AG04450 (cell line): ENCODE measurements around the gene ADAM12. TPM values are rescaled to one million over a fixed set of nuclear protein-coding genes. Genes with fewer than 3 reads are reported as not detected.

Experiments
- CTCF ChIA-PET: fragments of 300-600, 350-600 bp; formaldehyde crosslinking; extraction: SDS; loops from one replicate; lab custom pipeline; 2022; ENCODE audit warnings: antibody characterized with exemption, inconsistent platforms; lab: Charles Lee
- POLR2A ChIA-PET: fragments of 350-600 bp; formaldehyde crosslinking; extraction: SDS; loops from one replicate; lab custom pipeline; 2021; ENCODE audit warnings: antibody characterized with exemption, inconsistent platforms; lab: Yijun Ruan, JAX
- DNase-seq: peaks from one replicate; pipeline ENCODE4 v3.0.0-alpha.2; 2011; ENCODE audit warnings: low read depth, low spot score
- H3K27ac ChIP-seq: one replicate; pipeline ENCODE4 v1.5.1; 2012; ENCODE audit warnings: low read depth, low read length, control low read depth
- H3K27me3 ChIP-seq: one replicate; pipeline ENCODE4 v1.6.0; 2012; ENCODE audit warnings: low read length; ENCODE audit not compliant: control insufficient read depth, insufficient read depth
- H3K4me3 ChIP-seq: 2 replicates; pipeline ENCODE4 v1.5.1; 2011; ENCODE audit warnings: mild to moderate bottlenecking, low read depth, low read length, control low read depth
- H3K9me3 ChIP-seq: 2 replicates; pipeline ENCODE4 v1.5.1; 2012; ENCODE audit warnings: low read length; ENCODE audit not compliant: control insufficient read depth, insufficient read depth
- polyA plus RNA-seq: library from polyadenylated mRNA; depleted of rRNA; stranded (reverse); fragments of >200 nt; gene quantifications from 2 replicates; pipeline ENCODE4 v1.2.3, GENCODE V29; 2011
- TF ChIP-seq, protein P1 (sequence below): IDR thresholded peaks from 2 replicates; pipeline ENCODE4 v1.5.1; 2011; ENCODE audit warnings: low read depth, low read length, control low read depth, inconsistent platforms

The ADAM12 gene
- polyA plus RNA-seq, 1 experiment = 8.0 TPM

- no peak overlapping the region for H3K4me3 ChIP-seq
- no peaks in the 10 kb centered on the region for H3K27me3 ChIP-seq
- POLR2A ChIA-PET = interaction anchor here (0.5 to 1.3 kb wide), 2 partner anchors 34 to 72 kb away, joined by 3 to 4 read pairs; no protein-coding TSS in a partner anchor
- TF ChIP-seq, protein P1, sequence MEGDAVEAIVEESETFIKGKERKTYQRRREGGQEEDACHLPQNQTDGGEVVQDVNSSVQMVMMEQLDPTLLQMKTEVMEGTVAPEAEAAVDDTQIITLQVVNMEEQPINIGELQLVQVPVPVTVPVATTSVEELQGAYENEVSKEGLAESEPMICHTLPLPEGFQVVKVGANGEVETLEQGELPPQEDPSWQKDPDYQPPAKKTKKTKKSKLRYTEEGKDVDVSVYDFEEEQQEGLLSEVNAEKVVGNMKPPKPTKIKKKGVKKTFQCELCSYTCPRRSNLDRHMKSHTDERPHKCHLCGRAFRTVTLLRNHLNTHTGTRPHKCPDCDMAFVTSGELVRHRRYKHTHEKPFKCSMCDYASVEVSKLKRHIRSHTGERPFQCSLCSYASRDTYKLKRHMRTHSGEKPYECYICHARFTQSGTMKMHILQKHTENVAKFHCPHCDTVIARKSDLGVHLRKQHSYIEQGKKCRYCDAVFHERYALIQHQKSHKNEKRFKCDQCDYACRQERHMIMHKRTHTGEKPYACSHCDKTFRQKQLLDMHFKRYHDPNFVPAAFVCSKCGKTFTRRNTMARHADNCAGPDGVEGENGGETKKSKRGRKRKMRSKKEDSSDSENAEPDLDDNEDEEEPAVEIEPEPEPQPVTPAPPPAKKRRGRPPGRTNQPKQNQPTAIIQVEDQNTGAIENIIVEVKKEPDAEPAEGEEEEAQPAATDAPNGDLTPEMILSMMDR = no peak
- H3K9me3 ChIP-seq = no peaks in the 10 kb centered on the region
- CTCF ChIA-PET = no interaction called here
- peak; percentile 79 for DNase-seq
- no peak overlapping the region for H3K27ac ChIP-seq
Observed at GRCh38 chr10:126133906-126134656, 254.2 kb downstream of the ADAM12 start.

DNA sequence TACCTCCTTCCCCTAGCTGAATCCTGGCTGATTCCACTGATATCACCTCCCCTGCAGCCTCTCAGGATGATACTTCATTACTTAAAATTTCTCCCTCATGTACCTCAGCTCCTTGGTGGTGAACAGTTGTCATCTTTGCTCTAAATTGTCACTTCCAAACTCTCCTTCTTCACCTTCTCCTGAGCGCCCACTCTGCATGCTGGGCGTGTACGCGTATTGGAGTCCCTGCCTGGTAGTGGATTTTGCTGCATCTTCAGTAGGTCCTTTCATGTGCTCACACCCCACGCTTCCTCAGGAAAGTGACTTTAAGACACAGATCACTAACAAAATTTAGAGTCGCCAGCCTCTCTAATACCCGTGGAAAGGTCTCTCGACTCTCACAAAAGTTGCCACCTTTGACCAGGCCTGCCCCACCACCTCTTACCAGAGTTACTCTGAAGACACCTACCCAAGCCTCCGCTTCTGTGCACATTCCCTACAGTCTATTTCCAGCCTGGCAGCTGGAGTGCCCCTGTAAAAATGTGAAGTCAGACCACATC lies 255.1 kb downstream of the ADAM12 start:
- ChIA-PET POLR2A (no interaction called here), CTCF (no interaction called here)
- Histone ChIP-seq H3K27ac (no peak overlapping the region), H3K27me3 (no peaks in the 10 kb centered on the region), H3K9me3 (0 out of 2 replicates have a peak, but pooled peaks cover 3% of the 10 kb centered on the region), H3K4me3 (no peak overlapping the region)
- no peak for DNase-seq
- TF ChIP-seq, protein P1 = no peak

DNA sequence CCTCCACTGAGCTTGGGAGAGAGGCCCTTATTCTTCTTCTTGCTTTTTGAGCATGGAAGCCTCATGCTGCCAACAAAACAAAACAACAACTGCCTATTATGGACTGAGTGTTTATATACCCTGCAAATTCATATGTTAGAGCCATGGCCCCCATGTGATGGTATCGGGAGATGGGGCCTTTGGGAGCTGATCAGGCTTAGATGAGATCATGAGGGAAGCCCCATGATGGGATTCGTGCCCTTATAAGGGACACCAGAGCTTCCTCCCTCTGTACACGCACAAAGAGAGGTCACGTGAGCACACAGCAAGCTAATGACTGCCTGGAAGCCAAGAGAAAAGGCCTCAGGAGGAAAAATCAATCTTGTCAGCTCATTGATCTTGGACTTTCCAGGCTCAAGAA lies 256.9 kb downstream of the ADAM12 start:
- 0 out of 2 replicates have a peak, but pooled peaks cover 3% of the 10 kb centered on the region for H3K9me3 ChIP-seq
- no peak overlapping the region for H3K4me3 ChIP-seq
- TF ChIP-seq, protein P1 = no peak
- no peak for DNase-seq
- no peaks in the 10 kb centered on the region for H3K27me3 ChIP-seq
- POLR2A ChIA-PET = no interaction called here
- CTCF ChIA-PET = interaction anchor here (0.6 to 1.4 kb wide), 3 partner anchors 8 to 373 kb away, joined by 3 read pairs; no protein-coding TSS in a partner anchor
- no peak overlapping the region for H3K27ac ChIP-seq

GRCh38 chr10:126130271-126130710 lies 258.0 kb downstream of the ADAM12 start:
- ChIA-PET POLR2A (interaction anchor here (0.7 kb wide), 1 partner anchor 153 kb away, joined by 3 read pairs; no protein-coding TSS in a partner anchor), CTCF (interaction anchor here (0.8 to 1.4 kb wide), 2 partner anchors 372 to 374 kb away, joined by 3 read pairs; no protein-coding TSS in a partner anchor)
- Histone ChIP-seq H3K4me3 (no peak overlapping the region), H3K27me3 (no peaks in the 10 kb centered on the region), H3K9me3 (0 out of 2 replicates have a peak, but pooled peaks cover 3% of the 10 kb centered on the region), H3K27ac (no peak overlapping the region)
- DNase-seq = no peak
- TF ChIP-seq, protein P1 = no peak

DNA sequence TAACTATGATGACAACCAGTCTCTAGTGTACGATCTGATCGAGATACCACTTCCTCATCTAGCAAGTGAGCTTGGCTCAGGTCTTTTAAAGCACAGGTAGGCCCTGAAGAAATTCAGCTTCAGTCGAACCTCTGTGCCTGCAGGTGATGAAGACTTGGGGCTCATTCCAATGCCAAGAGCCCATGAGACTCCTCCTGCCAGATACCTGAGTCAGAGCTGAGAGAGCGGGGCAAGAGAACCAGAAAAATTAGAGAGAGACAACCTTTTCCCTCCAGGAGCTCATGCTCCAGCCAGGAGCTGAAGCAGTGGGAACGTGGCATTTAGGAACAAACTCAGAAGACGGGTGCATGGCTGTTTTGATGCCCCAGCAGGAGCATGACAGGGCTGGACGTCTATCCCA lies 259.3 kb downstream of the ADAM12 start:
- ChIA-PET POLR2A (no interaction called here), CTCF (interaction anchor here (0.9 kb wide), 1 partner anchor 375 kb away, joined by 3 read pairs; no protein-coding TSS in a partner anchor)
- Histone ChIP-seq H3K4me3 (no peak overlapping the region), H3K27me3 (no peaks in the 10 kb centered on the region), H3K27ac (no peak overlapping the region), H3K9me3 (0 out of 2 replicates have a peak, but pooled peaks cover 3% of the 10 kb centered on the region)
- no peak for DNase-seq
- TF ChIP-seq, protein P1 = no peak
